CMK (cell line): ENCODE measurements around the gene DNAH8.

Experiments used
- DNase-seq: peaks from one replicate; pipeline ENCODE4 v3.0.0-alpha.2; 2010; ENCODE audit warnings: low read depth

DNAH8 gene

DNA sequence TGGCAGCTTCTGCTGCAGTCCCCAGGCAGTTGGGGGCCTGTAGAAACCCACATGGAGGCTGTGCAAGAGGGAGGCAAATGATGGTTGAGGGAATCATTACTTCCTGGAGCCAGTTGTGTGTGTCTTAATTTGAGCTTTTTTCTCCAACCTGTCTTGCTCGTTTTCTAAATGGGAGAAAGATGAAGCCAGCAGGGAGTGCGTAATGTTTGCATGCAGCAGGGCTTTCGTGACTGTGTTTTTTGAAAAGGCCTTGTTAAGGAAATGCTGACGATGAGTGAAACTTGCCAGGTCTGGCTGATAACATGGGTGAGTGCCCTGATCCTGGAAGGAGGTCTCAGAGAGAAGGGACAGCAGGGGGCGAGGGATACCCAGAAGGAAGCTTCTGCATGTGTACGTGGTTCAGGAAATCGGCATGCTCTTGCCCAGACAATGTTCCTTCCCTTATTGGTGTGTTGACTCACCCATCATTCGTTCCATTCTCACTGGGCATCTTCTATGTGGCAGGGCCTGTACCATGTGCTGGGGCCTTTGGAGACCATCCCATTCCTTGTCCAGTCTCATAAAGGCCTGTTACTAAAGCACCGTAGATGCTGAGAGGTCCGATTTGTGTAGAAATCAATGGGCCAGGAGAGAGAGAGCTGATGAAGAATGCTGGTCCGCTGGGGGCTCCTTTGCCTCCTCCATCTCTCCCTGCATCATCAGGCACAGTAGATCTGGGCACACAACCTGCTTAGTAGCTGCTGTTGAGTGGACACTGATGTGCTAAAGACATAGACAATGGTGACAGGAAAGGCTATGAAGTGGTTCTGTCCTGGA, 360.9 kb downstream of the DNAH8 start:
- DNase-seq = no peak

DNA sequence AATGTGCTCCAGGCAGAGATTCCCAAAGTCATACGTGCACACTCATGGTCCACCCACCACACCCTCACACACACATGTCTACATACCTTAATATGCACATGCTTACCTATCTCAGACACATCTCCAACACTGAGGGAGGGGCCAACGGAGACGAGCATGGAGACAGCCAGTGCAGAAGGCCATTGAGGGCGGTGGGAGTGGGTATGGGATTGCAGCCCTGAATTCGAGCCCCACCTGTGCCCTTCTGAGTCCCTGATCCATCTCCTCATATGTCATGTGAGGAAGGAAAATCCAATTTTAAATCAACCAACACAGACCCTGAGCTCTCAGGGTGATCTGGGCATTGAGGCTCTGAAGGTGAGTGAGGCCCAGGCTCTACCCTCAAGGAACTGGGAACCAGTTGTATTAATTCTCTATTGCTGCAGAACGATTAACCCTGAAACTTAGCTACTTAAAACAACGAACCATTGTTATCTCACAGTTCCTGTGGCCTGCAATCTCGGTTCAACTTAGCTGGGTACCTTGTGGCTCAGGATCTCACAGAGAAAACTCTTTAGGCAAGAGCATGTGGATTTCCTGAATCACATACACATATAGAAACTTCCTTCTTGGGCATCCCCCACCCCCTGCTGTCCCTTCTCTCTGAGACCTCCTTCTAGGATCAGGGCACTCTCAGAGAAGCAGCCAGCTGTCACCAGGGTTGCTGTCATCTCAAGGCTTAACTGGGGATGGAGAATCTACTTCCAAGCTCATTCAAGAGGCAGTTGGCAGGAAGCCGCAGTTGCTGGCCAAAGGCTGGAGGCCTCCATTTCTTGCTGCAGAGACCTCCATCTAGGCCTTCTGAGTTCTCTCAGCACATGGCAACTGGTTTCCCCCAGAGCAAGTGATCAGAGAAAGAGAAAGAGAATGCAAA, 361.8 kb downstream of the DNAH8 start:
- no peak for DNase-seq

GRCh38 chr6:39077882-39078594, 362.9 kb downstream of the DNAH8 start:
- no peak for DNase-seq

DNA sequence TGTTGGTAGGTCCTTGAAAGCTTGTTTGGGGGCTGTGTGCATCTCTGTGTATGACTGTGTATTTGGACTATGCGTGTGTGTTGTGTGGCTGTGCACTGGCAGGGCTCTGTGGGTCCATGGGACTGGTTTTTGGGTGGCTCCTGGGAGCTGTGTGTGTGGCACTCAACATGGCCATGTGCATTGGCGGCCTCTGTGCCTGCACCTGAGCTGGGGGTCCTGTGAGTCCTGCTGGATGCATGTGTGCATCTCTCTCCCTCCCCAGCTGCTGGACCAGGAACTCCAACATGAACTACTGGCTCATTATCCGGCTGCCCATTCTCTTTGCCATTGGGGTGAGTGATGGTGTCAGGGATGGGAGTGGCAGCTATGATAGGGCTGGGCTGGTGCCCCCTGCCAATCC, 363.6 kb downstream of the DNAH8 start:
- no peak for DNase-seq

DNA sequence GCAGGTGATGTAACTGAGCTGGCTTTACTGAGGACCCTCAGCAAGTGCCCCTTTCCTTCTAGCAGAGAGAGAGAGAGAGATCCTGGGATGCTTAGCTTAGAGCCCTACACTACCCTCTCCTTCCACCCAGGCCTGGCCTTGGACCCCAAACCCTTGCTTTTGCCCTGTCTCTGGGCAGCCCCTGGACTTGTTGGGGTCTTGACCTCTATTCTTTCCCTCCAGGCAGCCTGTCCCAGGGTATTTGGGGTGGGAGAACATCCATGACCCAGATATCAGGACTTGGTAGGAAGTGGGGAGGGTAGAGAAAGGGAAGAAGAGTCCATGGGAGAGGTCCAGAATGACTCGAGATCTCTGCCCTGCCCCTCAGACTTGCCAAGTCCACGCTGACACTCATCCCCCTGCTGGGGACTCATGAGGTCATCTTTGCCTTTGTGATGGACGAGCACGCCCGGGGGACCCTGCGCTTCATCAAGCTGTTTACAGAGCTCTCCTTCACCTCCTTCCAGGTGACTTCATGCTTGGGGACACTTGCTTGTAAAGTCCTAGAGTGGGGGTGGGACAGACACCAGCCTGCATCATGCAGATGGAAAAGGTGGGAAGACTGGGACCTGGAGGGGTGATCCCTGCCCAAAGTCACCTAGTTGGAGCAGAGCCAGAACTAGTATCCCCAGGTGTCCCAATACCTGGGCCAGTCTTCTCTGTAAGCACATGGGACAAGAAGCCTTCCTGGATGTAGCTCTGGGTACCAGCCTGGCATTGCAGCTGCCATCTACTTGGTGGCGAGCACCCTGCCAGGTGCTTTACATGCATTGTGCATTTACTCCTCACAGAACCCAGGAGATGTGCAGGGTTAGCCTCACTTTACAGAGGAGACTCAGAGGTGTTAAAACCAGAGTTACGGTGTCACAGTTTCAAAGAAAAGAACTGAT, 364.4 kb downstream of the DNAH8 start:
- no peak for DNase-seq
